Kidney (tissue), 14 donors: ENCODE measurements around the gene XPO5. TPM values are rescaled to one million over a fixed set of nuclear protein-coding genes. Genes with fewer than 3 reads are reported as not detected.

ENCODE experiments used
- DNase-seq, 5 donors: peaks; one replicate each; pipeline ENCODE4 v3.0.0-alpha.2; 2013 to 2020
- FAIRE-seq: peaks from 2 replicates; lab custom pipeline; 2012; peaks lifted over from hg19 to GRCh38; lab: Jason Lieb, UNC
- H3K27ac ChIP-seq, 2 donors: one replicate each; pipeline ENCODE4 v1.7.0; 2013; ENCODE audit warnings: low read depth in 2 of 2, low read length in 2 of 2, inconsistent platforms in 1 of 2
- H3K27me3 ChIP-seq: one replicate; pipeline ENCODE4 v1.7.1; 2013; ENCODE audit warnings: low read length, inconsistent platforms; ENCODE audit not compliant: control insufficient read depth, insufficient read depth
- H3K36me3 ChIP-seq, 3 donors: one replicate each; pipeline versions ENCODE4 v1.7.0 to v1.7.1; 2013; ENCODE audit warnings: low read length in 3 of 3, control low read depth in 1 of 3, inconsistent platforms in 1 of 3; ENCODE audit not compliant: insufficient read depth in 3 of 3, control insufficient read depth in 2 of 3
- H3K4me1 ChIP-seq, 3 donors: one replicate each; pipeline versions ENCODE4 v1.7.0 to v1.7.1; 2013; ENCODE audit warnings: low read length in 3 of 3, inconsistent platforms in 1 of 3, low read depth in 1 of 3; ENCODE audit not compliant: control insufficient read depth in 2 of 3, insufficient read depth in 2 of 3
- H3K4me3 ChIP-seq, 3 donors: one replicate each; pipeline versions ENCODE4 v1.7.0 to v1.8.1; 2013; ENCODE audit warnings: low read length in 3 of 3, control low read depth in 1 of 3, inconsistent platforms in 1 of 3
- H3K9ac ChIP-seq, 3 donors: one replicate each; pipeline versions ENCODE4 v1.7.0 to v1.7.1; 2013; ENCODE audit warnings: low read length in 3 of 3, control low read depth in 1 of 3, inconsistent platforms in 1 of 3
- H3K9me3 ChIP-seq, 3 donors: one replicate each; pipeline versions ENCODE4 v1.7.0 to v1.7.1; 2013; ENCODE audit warnings: low read length in 3 of 3, control low read depth in 1 of 3, inconsistent platforms in 1 of 3; ENCODE audit not compliant: control insufficient read depth in 2 of 3, insufficient read depth in 1 of 3
- CTCF ChIP-seq: IDR thresholded peaks from 3 replicates; pipeline ENCODE4 v1.5.1; 2012; ENCODE audit warnings: mild to moderate bottlenecking, moderate library complexity, borderline replicate concordance; ENCODE audit not compliant: insufficient read depth; ENCODE audit errors: extremely low read depth
- intact Hi-C: fragments of 100-400 bp; cut with DNase I; formaldehyde crosslinking; loops from one replicate; pipeline ENCODE4 v1.11.1; 2022
- polyA plus RNA-seq: library from polyadenylated mRNA; stranded (reverse); fragments of 350-450 nt; fragmentation: Illumina TruSeq; extraction: RNeasy Lipid Tissue Mini Kit (QIAGEN cat#74804); gene quantifications from one replicate; pipeline ENCODE4 v1.2.3, GENCODE V29; 2014; ENCODE audit warnings: low read depth, low replicate concordance; ENCODE audit not compliant: insufficient read depth
- total RNA-seq: library from RNA; stranded (reverse); fragmentation: NEBNext Ultra II Directional; extraction: Animal tissue kit (Norgen Biotek cat#: 25700); gene quantifications from one replicate; pipeline ENCODE4 v1.2.1, GENCODE V29; 2021
- donor health status: control.
- donor health status: control.
- donor health status: control.
- donor health status: control.
- donor health status: control.
- donor health status: DM: yes; HTN: yes; CAD: no.
- donor health status: Normal renal cell carcinoma (clear cell type).

XPO5 gene
- total and polyA plus RNA-seq, 2 donors from 2014 or later, result 7.5 to 34.3 TPM

- no peak overlapping the region for H3K4me3 ChIP-seq
- intact Hi-C loops, result no loop called here
- no peak for TF ChIP-seq CTCF
- no peaks in the 10 kb centered on the region for H3K27me3 ChIP-seq
- DNase-seq, result no peak
- H3K4me1 ChIP-seq, result peaks cover 0 to 1% (median under 1%) of the 10 kb centered on the region in 3 donors
- no peak overlapping the region for H3K27ac ChIP-seq
- no peak overlapping the region for H3K9ac ChIP-seq
- H3K36me3 ChIP-seq, result peaks cover 0 to 33% (median 28%) of the 10 kb centered on the region in 3 donors
- H3K9me3 ChIP-seq, result no peaks in the 10 kb centered on the region
- FAIRE-seq, result no peak
These were observed 46.0 kb upstream of the XPO5 start for GRCh38 chr6:43621836-43622180.

- no peak overlapping the region for H3K4me3 ChIP-seq
- H3K27ac ChIP-seq, result no peak overlapping the region
- no peak for TF ChIP-seq CTCF
- FAIRE-seq (no peak), DNase-seq (no peak)
- peaks cover 0 to 33% (median 28%) of the 10 kb centered on the region in 3 donors for H3K36me3 ChIP-seq
- H3K9me3 ChIP-seq, result no peaks in the 10 kb centered on the region
- no peaks in the 10 kb centered on the region for H3K27me3 ChIP-seq
- H3K9ac ChIP-seq, result no peak overlapping the region
- intact Hi-C loops, result no loop called here
- H3K4me1 ChIP-seq, result no peaks in the 10 kb centered on the region
These were observed 45.4 kb upstream of the XPO5 start for GRCh38 chr6:43621078-43621835.

GRCh38 chr6:43616725-43617472 is 41.1 kb upstream of the XPO5 start:
- intact Hi-C loops, result no loop called here

More at GRCh38 chr6:43616725-43617472, 41.1 kb upstream of the XPO5 start:
- Histone ChIP-seq H3K27ac (no peak overlapping the region), H3K9me3 (no peaks in the 10 kb centered on the region), H3K27me3 (no peaks in the 10 kb centered on the region), H3K36me3 (peaks cover 0 to 27% (median 12%) of the 10 kb centered on the region in 3 donors), H3K4me3 (no peak overlapping the region), H3K9ac (no peak overlapping the region), H3K4me1 (no peaks in the 10 kb centered on the region)
- FAIRE-seq (no peak), DNase-seq (no peak)
- TF ChIP-seq CTCF, result no peak
